Activated CD8-positive, alpha-beta T cell treated with anti-CD3 and anti-CD28 coated beads, Interleukin-2, amount 10 ng/mL, durations not matched to agents 7 days and 5 days (primary cell): ENCODE results near the gene SLC7A9. TPM values are rescaled to one million over a fixed set of nuclear protein-coding genes. Genes with fewer than 3 reads are reported as not detected.
"Not testable (repeated sequence)": the region's sequence is repeated elsewhere in the genome, so short reads cannot be mapped to it uniquely, and the experiment has no call there.

Experiments used
- ATAC-seq: fragments of 150-1000 bp; cut with Tn5 transposase; one replicate; pipeline ENCODE4 v1.10.0; 2021; ENCODE audit warnings: moderate library complexity
- CTCF ChIA-PET: fragments of 350-600 bp; sonication (Branson Sonifier 250); formaldehyde crosslinking; loops from one replicate; lab custom pipeline; 2021; ENCODE audit warnings: antibody characterized with exemption; lab: Charles Lee
- POLR2A ChIA-PET: fragments of 350-600 bp; sonication (Branson Sonifier 250); formaldehyde crosslinking; loops from one replicate; lab custom pipeline; 2021; ENCODE audit warnings: antibody characterized with exemption; lab: Charles Lee
- DNase-seq: peaks from one replicate; pipeline ENCODE4 v3.0.0-alpha.2; 2020
- H3K27ac Mint-ChIP-seq: one replicate; pipeline ENCODE4 v1.8.0; 2021; ENCODE audit warnings: mild to moderate bottlenecking, mixed read lengths
- H3K27me3 Mint-ChIP-seq: one replicate; pipeline ENCODE4 v1.8.0; 2021; ENCODE audit warnings: low read depth, mixed read lengths
- H3K36me3 Mint-ChIP-seq: one replicate; pipeline ENCODE4 v1.8.0; 2021; ENCODE audit warnings: low read depth, mixed read lengths
- H3K4me1 Mint-ChIP-seq: one replicate; pipeline ENCODE4 v1.8.0; 2021; ENCODE audit warnings: low read depth, mixed read lengths
- H3K4me3 Mint-ChIP-seq: one replicate; pipeline ENCODE4 v1.8.0; 2021; ENCODE audit warnings: mild to moderate bottlenecking, mixed read lengths
- H3K9me3 Mint-ChIP-seq: one replicate; pipeline ENCODE4 v1.8.0; 2022; ENCODE audit warnings: mixed read lengths; ENCODE audit not compliant: insufficient read depth
- total RNA-seq, 2 experiments: library from RNA; stranded (reverse); gene quantifications; one replicate each; pipeline ENCODE4 v1.2.3, GENCODE V29; 2021

The SLC7A9 gene
- total RNA-seq, 2 experiments from 2014 or later: 0.10 to 0.58 TPM

DNA sequence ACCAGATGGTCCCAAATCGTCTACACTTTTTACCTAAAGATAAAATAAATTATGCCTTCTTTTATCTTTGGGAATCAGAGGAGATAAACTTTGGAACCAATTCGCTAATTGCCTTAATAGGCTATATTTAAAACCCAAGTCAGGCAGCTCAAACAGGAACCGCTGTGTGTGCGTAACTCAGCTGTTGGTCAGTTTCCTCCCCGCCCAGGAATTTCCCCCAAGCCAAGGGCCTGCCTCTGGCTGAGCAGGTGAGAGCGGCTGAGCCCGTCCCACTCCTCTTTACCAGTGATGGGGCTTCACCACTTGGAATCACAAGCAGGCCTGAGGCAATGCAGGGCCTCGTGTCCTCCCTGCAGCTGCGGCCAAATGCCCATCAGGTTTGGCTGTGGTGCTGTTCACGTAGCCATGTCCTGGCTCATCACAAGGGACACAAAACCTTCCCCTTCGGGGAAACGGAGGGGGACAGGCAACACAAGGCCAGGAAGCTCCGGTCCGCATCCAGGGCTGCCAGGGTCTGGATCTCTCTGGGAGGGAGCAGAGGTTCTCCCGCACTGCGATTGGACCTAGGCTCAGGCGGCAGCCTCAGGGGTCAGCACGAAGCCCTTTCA, 503 bp upstream of the SLC7A9 start:
- no peaks in the 10 kb centered on the region for H3K27me3 Mint-ChIP-seq
- H3K9me3 Mint-ChIP-seq: no peaks in the 10 kb centered on the region
- no peaks in the 10 kb centered on the region for H3K4me1 Mint-ChIP-seq
- POLR2A ChIA-PET: no interaction called here
- ATAC-seq (no peak), DNase-seq (no peak)
- no peaks in the 10 kb centered on the region for H3K36me3 Mint-ChIP-seq
- CTCF ChIA-PET: no interaction called here
- H3K27ac Mint-ChIP-seq: no peak overlapping the region
- H3K4me3 Mint-ChIP-seq: no peak overlapping the region

DNA sequence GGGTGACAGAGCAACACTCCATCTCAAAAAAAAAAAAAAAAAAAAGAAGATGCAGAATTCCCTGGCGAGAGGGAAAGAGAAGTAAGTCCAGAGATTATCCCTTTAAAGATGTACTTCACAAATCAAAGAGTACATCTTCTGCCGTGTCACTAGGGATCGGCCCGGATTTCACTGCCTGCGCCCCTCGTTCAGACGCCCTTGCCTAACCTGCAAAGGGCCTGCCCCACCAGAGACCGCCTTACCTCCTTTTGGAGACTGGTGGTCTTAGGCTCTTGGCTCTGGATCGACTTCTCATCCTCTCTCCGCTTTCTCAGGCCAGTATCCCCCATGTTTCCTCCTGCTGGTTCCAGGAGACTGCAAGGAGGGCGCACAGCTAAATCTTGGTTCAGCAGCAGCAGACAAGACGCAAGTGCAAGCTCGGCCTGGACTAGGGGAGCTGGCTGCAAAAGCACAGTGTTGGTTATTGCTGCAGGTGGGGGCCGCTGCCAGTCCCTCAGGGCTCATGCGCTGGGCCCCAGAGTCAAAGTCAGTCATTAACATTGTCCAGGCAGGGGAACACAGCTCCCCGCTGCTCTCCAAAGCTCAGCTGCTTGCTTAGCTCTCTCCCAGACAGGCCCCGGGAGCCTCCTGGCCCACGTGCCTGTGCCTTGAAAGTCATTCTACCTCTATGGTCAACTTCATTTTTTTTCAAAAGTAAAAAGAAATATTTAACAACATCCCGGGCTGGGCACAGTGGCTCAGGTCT, 1.2 kb downstream of the SLC7A9 start:
- ATAC-seq: no peak

GRCh38 chr19:32867436-32867835, 2.1 kb downstream of the SLC7A9 start:
- H3K36me3 Mint-ChIP-seq, ATAC-seq, DNase-seq, POLR2A ChIA-PET, CTCF ChIA-PET, H3K4me3 Mint-ChIP-seq, H3K4me1 Mint-ChIP-seq, H3K27me3 Mint-ChIP-seq, H3K9me3 Mint-ChIP-seq, H3K27ac Mint-ChIP-seq: not testable (repeated sequence)

More for the DNA sequence above, 1.2 kb downstream of the SLC7A9 start:
- H3K36me3 Mint-ChIP-seq: no peaks in the 10 kb centered on the region
- H3K27me3 Mint-ChIP-seq: no peaks in the 10 kb centered on the region
- CTCF ChIA-PET: no interaction called here
- H3K9me3 Mint-ChIP-seq: no peaks in the 10 kb centered on the region
- POLR2A ChIA-PET: no interaction called here
- no peak overlapping the region for H3K27ac Mint-ChIP-seq
- no peak overlapping the region for H3K4me3 Mint-ChIP-seq
- no peak for DNase-seq
- no peaks in the 10 kb centered on the region for H3K4me1 Mint-ChIP-seq

DNA sequence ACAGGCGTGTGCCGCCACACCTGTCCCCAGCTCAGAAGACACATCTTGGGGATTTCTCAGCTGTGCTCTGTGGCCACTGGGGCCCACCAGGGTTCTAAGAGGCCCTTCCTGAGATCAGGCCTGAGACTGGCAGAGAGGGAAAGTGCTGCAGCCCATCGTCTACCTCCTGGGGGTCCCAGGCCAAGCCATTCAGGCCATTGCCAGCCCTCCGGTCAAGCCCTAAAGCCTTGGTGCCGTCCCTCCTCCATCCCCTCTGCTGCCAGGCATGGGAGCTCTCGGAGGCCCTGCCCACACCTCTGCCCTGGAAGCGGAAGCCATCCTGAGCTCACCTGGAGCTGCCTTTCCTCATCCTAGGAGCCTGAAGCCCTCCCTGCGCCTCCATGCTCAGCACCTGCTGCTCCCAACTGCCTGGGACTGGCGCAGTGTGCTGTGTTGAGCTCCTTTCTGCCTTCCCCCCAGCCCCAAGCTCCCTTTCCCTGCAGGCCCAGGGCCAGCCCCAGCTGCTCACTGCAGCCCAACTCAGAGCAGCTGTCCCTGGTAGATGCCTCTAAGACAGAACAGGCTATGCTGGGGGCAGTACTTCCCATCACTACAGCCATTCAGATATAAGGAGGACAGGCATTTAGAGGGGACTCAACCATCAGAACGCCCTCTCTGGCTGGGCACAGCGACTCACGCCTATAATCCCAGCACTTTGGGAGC, 2.9 kb downstream of the SLC7A9 start:
- H3K27me3 Mint-ChIP-seq: no peaks in the 10 kb centered on the region
- no peak overlapping the region for H3K27ac Mint-ChIP-seq
- H3K9me3 Mint-ChIP-seq: no peaks in the 10 kb centered on the region
- no peaks in the 10 kb centered on the region for H3K4me1 Mint-ChIP-seq
- ChIA-PET CTCF (no interaction called here), POLR2A (no interaction called here)
- no peak overlapping the region for H3K4me3 Mint-ChIP-seq
- DNase-seq (no peak), ATAC-seq (no peak)
- no peaks in the 10 kb centered on the region for H3K36me3 Mint-ChIP-seq

DNA sequence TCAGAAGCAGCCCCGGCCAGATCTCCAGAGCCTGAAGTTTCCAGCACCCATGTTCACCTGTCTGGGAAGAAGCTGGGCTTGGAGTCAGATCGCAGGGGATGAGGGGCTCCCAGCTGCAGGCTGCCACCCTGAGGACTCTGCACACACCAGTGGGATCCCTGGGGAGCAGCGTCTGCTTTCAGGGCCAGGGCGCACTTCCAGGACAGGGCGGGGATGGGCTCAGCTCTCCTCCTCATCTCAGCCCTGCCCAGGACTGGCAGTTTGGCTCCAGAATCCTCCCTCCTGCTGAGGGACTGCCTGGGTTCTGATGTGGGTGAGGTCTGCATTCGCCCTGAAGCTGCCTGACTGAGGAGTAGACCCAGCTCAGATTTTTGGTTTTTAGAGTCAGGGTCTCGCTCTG, 3.5 kb downstream of the SLC7A9 start:
- H3K27me3 Mint-ChIP-seq: no peaks in the 10 kb centered on the region
- ATAC-seq (no peak), DNase-seq (no peak)
- H3K27ac Mint-ChIP-seq: no peak overlapping the region
- H3K9me3 Mint-ChIP-seq: no peaks in the 10 kb centered on the region
- no peaks in the 10 kb centered on the region for H3K4me1 Mint-ChIP-seq
- CTCF ChIA-PET: no interaction called here
- POLR2A ChIA-PET: no interaction called here
- no peaks in the 10 kb centered on the region for H3K36me3 Mint-ChIP-seq
- no peak overlapping the region for H3K4me3 Mint-ChIP-seq

- Mint-ChIP-seq H3K27ac (no peak overlapping the region), H3K4me3 (no peak overlapping the region), H3K4me1 (no peaks in the 10 kb centered on the region), H3K27me3 (no peaks in the 10 kb centered on the region), H3K36me3 (no peaks in the 10 kb centered on the region), H3K9me3 (no peaks in the 10 kb centered on the region)
- ATAC-seq: no peak
- no peak for DNase-seq
- ChIA-PET POLR2A (no interaction called here), CTCF (no interaction called here)
Observed at GRCh38 chr19:32865326-32865725, 4.2 kb downstream of the SLC7A9 start.

GRCh38 chr19:32864318-32865007, 5.1 kb downstream of the SLC7A9 start:
- DNase-seq: no peak
- Mint-ChIP-seq H3K27me3 (no peaks in the 10 kb centered on the region), H3K4me1 (no peaks in the 10 kb centered on the region), H3K27ac (no peak overlapping the region), H3K4me3 (no peak overlapping the region), H3K9me3 (no peaks in the 10 kb centered on the region), H3K36me3 (no peaks in the 10 kb centered on the region)
- POLR2A ChIA-PET: no interaction called here
- ATAC-seq: no peak
- CTCF ChIA-PET: no interaction called here

GRCh38 chr19:32863841-32864240, 5.7 kb downstream of the SLC7A9 start:
- Mint-ChIP-seq H3K36me3 (no peaks in the 10 kb centered on the region), H3K27me3 (no peaks in the 10 kb centered on the region), H3K4me3 (no peak overlapping the region), H3K4me1 (no peaks in the 10 kb centered on the region), H3K27ac (no peak overlapping the region), H3K9me3 (no peaks in the 10 kb centered on the region)
- POLR2A ChIA-PET: no interaction called here
- CTCF ChIA-PET: no interaction called here
- ATAC-seq (no peak), DNase-seq (no peak)

GRCh38 chr19:32863301-32863700, 6.3 kb downstream of the SLC7A9 start:
- ATAC-seq (no peak), DNase-seq (no peak)
- Mint-ChIP-seq H3K27ac (no peak overlapping the region), H3K4me3 (no peak overlapping the region), H3K4me1 (no peaks in the 10 kb centered on the region), H3K27me3 (no peaks in the 10 kb centered on the region), H3K9me3 (no peaks in the 10 kb centered on the region), H3K36me3 (no peaks in the 10 kb centered on the region)
- CTCF ChIA-PET: no interaction called here
- POLR2A ChIA-PET: no interaction called here

DNA sequence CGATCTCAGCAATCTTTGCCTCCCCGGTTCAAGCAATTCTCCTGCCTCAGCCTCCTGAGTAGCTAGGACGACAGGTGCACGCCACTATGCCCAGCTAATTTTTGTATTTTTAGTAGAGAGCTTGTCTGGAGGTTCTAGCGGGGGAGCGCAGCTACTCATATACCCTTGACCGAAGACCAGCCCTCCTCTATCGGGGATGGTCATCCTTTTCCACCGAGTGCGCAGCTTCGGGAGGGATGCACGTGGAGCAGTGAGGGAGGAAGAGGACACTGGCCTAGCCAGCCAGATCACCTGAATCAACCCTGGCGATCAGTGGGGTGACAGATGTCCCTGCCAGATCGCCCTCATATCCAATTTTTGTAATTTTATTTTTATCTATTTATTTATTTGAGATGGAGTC, 6.8 kb downstream of the SLC7A9 start:
- no peaks in the 10 kb centered on the region for H3K9me3 Mint-ChIP-seq
- H3K4me3 Mint-ChIP-seq: no peak overlapping the region
- no peaks in the 10 kb centered on the region for H3K4me1 Mint-ChIP-seq
- no peaks in the 10 kb centered on the region for H3K27me3 Mint-ChIP-seq
- ChIA-PET POLR2A (no interaction called here), CTCF (no interaction called here)
- H3K27ac Mint-ChIP-seq: no peak overlapping the region
- DNase-seq (no peak), ATAC-seq (no peak)
- H3K36me3 Mint-ChIP-seq: no peaks in the 10 kb centered on the region

- ATAC-seq (no peak), DNase-seq (no peak)
- Mint-ChIP-seq H3K27me3 (no peaks in the 10 kb centered on the region), H3K36me3 (no peaks in the 10 kb centered on the region), H3K27ac (no peak overlapping the region), H3K9me3 (no peaks in the 10 kb centered on the region), H3K4me1 (no peaks in the 10 kb centered on the region), H3K4me3 (no peak overlapping the region)
- ChIA-PET POLR2A (no interaction called here), CTCF (no interaction called here)
Observed at GRCh38 chr19:32862173-32862572, 7.4 kb downstream of the SLC7A9 start.

DNA sequence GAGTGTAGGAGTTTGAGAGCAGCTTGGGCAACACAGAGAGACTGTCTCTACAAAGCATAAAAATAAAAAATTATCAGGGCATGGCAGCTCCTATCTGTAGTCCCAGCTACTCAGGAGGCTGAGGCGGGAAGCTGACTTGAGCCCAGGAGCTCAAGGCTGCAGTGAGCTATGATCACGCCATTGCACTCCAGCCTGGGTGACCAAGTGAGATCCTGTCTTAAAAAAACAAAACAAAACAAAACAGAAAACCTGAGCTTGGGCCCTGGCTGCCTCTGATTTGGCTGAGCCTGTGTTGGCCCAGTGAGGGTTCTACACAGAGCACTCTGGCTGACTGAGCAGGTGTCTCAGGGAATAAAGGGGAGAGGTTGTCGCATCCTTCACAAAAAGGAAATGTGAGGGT, 8.0 kb downstream of the SLC7A9 start:
- Mint-ChIP-seq H3K9me3 (no peaks in the 10 kb centered on the region), H3K36me3 (no peaks in the 10 kb centered on the region), H3K4me3 (no peak overlapping the region), H3K4me1 (no peaks in the 10 kb centered on the region), H3K27ac (no peak overlapping the region), H3K27me3 (no peaks in the 10 kb centered on the region)
- ATAC-seq (no peak), DNase-seq (no peak)
- ChIA-PET CTCF (no interaction called here), POLR2A (no interaction called here)
